Measurements from ENCODE around the gene THAP10.
"Not testable (repeated sequence)": the region's sequence is repeated elsewhere in the genome, so short reads cannot be mapped to it uniquely, and the experiment has no call there.

The THAP10 gene

GRCh38 chr15:70869346-70869745 is 22.9 kb downstream of the THAP10 start:
- Histone ChIP-seq H3K9ac (no peak overlapping the region), H3K27me3 (no peaks in the 10 kb centered on the region), H3K36me3 (no peaks in the 10 kb centered on the region), H3K4me1 (peaks cover 0 to 7% (median 0%) of the 10 kb centered on the region in 10 experiments; a peak in 2 of 20 replicates), H3K4me3 (no peak overlapping the region), H3K27ac (no peak overlapping the region), H3K4me2 (no peak overlapping the region), H3K9me3 (replicated peaks in 1 of 11) (peaks cover 9 to 23% (median 15%) of the 10 kb centered on the region in 11 experiments; a peak in 19 of 22 replicates), H4K20me1 (no peaks in the 10 kb centered on the region)
- no peak for TF ChIP-seq Cebpa-rat (IDR thresholded peaks at IDR 0.05)

DNA sequence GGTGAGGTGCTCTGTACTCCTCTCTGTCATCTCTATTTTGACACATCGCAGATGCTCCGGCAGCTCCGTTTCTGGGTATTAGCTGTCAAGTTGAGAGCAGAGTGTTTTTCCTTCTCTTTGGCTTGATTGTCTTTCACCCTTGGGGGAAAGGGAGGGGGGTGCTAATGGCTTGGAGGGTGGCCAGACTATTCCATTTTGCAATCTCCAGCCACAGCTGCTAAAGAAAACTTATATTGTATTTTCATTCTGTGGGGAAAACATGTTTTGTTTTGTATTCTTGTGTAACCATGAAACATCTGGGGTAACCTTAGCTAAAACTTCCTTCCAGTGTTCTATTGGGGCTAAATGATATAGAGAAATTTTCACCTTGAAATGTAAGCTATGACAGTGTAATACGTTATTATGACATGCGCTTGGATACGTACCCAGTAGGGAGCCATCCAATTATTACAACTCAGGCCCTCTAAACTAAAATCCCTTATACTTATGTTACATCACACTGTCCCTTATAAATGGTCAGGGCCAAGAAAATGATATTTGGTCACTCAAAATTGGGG is 24.2 kb downstream of the THAP10 start:
- H3K27ac ChIP-seq, result no peak overlapping the region
- TF ChIP-seq Cebpa-rat (IDR thresholded peaks at IDR 0.05), result no peak

GRCh38 chr15:70866982-70867641 is 25.1 kb downstream of the THAP10 start:
- no peak overlapping the region for H3K4me2 ChIP-seq
- no peaks in the 10 kb centered on the region for H4K20me1 ChIP-seq
- H3K36me3 ChIP-seq, result no peaks in the 10 kb centered on the region
- no peak overlapping the region for H3K4me3 ChIP-seq
- no peak overlapping the region for H3K9ac ChIP-seq
- H3K9me3 ChIP-seq (replicated peaks in 1 of 11), result peaks cover 5 to 10% (median 7%) of the 10 kb centered on the region in 11 experiments; a peak in 17 of 22 replicates
- no peaks in the 10 kb centered on the region for H3K27me3 ChIP-seq
- H3K4me1 ChIP-seq, result peaks cover 0 to 7% (median 0%) of the 10 kb centered on the region in 10 experiments; a peak in 2 of 20 replicates
- TF ChIP-seq Cebpa-rat (IDR thresholded peaks at IDR 0.05), result no peak
- no peak overlapping the region for H3K27ac ChIP-seq

More for the DNA sequence above, 24.2 kb downstream of the THAP10 start:
- H3K4me1 ChIP-seq, result peaks cover 0 to 7% (median 0%) of the 10 kb centered on the region in 10 experiments; a peak in 2 of 20 replicates
- H3K36me3 ChIP-seq, result no peaks in the 10 kb centered on the region
- peaks cover 5 to 17% (median 11%) of the 10 kb centered on the region in 11 experiments; a peak in 19 of 22 replicates for H3K9me3 ChIP-seq (replicated peaks in 1 of 11)
- H4K20me1 ChIP-seq, result no peaks in the 10 kb centered on the region
- H3K4me2 ChIP-seq, result no peak overlapping the region
- H3K4me3 ChIP-seq, result no peak overlapping the region
- no peaks in the 10 kb centered on the region for H3K27me3 ChIP-seq
- no peak overlapping the region for H3K9ac ChIP-seq

DNA sequence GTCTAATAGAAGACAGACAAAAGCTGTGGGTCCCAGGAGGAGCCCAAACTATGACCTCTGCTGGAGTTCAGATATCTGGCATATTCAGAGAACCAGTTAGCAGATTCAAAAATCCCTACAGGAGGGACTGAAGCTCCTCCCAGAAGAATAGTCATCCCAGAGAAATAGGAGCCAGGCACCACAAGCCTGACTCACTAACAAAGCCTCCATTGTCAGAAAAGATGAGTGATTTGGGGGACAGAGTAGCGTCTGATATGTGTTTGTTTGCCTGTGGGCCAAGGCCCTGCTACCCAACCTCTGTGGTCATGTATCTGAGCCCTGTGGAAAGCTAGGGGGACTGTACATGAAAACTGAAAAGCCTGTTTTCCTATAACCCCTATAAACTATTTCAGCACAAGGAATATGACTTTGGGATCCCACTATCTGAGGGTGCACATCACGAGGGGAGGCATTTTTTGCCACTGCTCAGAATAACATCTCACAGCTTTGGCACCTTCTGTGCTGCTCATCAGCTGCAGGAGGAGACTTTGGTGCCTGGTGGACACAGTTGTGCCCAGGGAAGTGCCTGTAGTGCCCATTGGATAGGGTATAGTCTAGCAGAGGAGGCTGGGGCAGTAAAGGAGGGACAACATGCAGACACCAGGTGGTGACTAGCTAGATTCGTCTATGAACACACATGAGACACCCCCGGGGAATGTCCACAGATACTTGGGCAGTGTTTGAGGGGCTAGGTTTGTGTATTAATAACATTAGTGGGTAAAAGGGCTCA is 28.6 kb downstream of the THAP10 start:
- Histone ChIP-seq H3K27ac (no peak overlapping the region), H3K36me3 (no peaks in the 10 kb centered on the region), H3K9me3 (replicated peaks in 1 of 11) (no peaks in the 10 kb centered on the region), H3K4me2 (no peak overlapping the region), H3K9ac (no peak overlapping the region), H3K27me3 (no peaks in the 10 kb centered on the region), H3K4me1 (no peaks in the 10 kb centered on the region), H4K20me1 (no peaks in the 10 kb centered on the region), H3K4me3 (no peak overlapping the region)
- TF ChIP-seq Cebpa-rat (IDR thresholded peaks at IDR 0.05), result no peak

GRCh38 chr15:70859998-70860397 is 32.2 kb downstream of the THAP10 start:
- Histone ChIP-seq H3K27ac (no peak overlapping the region), H3K4me1 (peaks cover 0 to 22% (median 16%) of the 10 kb centered on the region in 10 experiments; a peak in 14 of 20 replicates), H3K9me3 (replicated peaks in 1 of 11) (no peaks in the 10 kb centered on the region), H3K9ac (no peak overlapping the region), H3K4me3 (no peak overlapping the region), H3K36me3 (no peaks in the 10 kb centered on the region), H3K4me2 (no peak overlapping the region), H3K27me3 (0 out of 22 replicates have a peak, but pooled peaks cover 0 to 6% (median 0%) of the 10 kb centered on the region in 11 experiments), H4K20me1 (no peaks in the 10 kb centered on the region)
- TF ChIP-seq Cebpa-rat (IDR thresholded peaks at IDR 0.05), result no peak

DNA sequence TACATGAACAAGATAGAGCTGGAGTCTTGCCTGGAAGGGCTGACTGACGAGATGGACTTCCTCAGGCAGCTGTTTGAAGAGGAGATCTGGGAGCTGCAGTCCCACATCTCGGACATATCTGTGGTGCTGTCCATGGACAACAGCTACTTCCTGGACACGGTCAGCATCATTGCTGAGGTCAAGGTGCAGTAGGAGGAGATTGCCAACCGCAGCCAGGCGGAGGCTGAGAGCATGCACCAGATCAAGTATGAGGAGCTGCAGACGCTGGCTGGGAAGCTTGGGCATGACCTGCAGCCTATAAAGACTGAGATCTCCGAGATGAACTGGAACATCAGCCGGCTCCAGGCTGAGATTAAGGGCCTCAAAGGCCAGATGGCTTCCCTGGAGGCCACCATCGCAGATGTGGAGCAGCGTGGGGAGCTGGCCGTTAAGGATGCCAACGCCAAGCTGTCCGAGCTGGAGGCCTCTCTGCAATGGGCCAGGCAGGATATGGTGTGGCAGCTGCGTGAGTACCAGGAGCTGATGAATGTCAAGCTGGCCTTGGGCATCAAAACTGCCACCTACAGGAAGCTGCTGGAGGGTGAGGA is 32.8 kb downstream of the THAP10 start:
- Histone ChIP-seq H3K4me3 (no peak overlapping the region), H3K4me2 (no peak overlapping the region), H3K27me3 (peaks cover 0 to 8% (median 0%) of the 10 kb centered on the region in 11 experiments; a peak in 3 of 22 replicates), H3K27ac (no peak overlapping the region), H3K36me3 (no peaks in the 10 kb centered on the region), H3K9ac (no peak overlapping the region), H3K9me3 (replicated peaks in 1 of 11) (no peaks in the 10 kb centered on the region), H3K4me1 (peaks cover 0 to 28% (median 20%) of the 10 kb centered on the region in 10 experiments; a peak in 14 of 20 replicates), H4K20me1 (no peaks in the 10 kb centered on the region)
- no peak for TF ChIP-seq Cebpa-rat (IDR thresholded peaks at IDR 0.05)

DNA sequence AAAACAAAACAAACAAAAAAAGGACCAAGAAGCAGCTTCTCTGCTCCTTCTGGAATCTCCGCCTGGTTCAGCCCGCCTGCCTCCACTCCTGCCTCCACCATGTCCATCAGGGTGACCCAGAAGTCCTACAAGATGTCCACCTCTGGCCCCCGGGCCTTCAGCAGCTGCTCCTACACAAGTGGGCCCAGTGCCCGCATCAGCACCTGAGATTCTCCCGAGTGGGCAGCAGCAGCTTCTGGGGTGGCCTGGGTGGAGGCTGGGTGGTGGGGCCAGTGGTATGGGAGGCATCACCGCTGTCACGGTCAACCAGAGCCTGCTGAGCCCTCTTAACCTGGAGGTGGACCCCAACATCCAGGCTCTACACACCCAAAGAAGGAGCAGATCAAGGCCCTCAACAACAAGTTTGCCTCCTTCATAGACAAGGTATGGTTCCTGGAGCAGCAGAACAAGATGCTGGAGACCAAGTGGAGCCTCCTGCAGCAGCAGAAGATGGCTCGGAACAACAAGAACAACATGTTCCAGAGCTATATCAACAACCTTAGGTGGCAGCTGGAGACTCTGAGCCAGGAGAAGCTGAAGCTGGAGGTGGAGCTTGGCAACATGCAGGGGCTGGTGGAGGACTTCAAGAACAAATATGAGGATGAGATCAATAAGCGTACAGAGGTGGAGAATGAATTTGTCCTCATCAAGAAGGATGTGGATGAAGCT is 33.5 kb downstream of the THAP10 start:
- not testable (repeated sequence) for H3K27ac ChIP-seq; H3K36me3 ChIP-seq; H3K4me3 ChIP-seq; H4K20me1 ChIP-seq; H3K9ac ChIP-seq; H3K4me2 ChIP-seq; H3K9me3 ChIP-seq (replicated peaks in 1 of 11)
- H3K4me1 ChIP-seq, result peaks cover 0 to 29% (median 22%) of the 10 kb centered on the region in 10 experiments; a peak in 14 of 20 replicates
- peaks cover 0 to 13% (median 0%) of the 10 kb centered on the region in 11 experiments; a peak in 4 of 22 replicates for H3K27me3 ChIP-seq

DNA sequence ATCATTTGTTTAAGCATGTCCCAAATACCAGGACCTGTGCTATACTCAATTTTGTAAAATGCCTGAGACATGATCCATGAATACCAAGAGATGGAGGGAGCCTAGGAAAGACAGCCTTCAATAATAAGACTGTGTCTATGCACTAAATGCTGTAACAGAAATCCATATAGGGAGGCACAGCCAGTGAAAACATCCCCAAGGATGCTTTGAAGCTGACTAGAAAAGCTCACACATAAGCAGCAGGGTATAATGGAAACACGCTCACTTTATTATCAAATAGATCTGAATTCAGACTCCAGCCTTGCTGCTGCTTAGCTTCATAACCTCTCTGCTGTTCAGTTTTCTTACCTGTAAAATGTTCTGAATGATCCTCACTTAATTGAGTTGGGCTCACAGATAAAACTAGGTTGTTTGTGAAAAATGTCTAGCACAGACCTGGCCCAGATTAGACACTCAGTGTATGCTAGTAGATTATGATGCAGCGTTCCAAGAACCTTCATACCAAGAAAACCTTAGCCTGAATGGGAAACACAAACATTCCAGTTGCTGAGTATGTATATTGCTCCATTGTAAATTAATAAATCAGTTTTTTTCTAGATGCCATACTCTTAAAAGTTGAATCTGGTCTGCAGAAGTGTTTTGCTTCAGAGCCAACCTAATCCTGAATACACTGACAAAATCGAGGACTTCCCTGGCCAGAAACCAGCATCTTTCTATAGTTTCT is 34.5 kb downstream of the THAP10 start:
- Histone ChIP-seq H4K20me1 (0 out of 22 replicates have a peak, but pooled peaks cover 0 to under 1% (median 0%) of the 10 kb centered on the region in 11 experiments), H3K9ac (no peak overlapping the region), H3K4me1 (peaks cover 0 to 38% (median 30%) of the 10 kb centered on the region in 10 experiments; a peak in 18 of 20 replicates), H3K4me3 (no peak overlapping the region), H3K27ac (no peak overlapping the region), H3K9me3 (replicated peaks in 1 of 11) (no peaks in the 10 kb centered on the region), H3K4me2 (no peak overlapping the region), H3K36me3 (no peaks in the 10 kb centered on the region), H3K27me3 (peaks cover 0 to 23% (median 0%) of the 10 kb centered on the region in 11 experiments; a peak in 7 of 22 replicates)
- TF ChIP-seq Cebpa-rat (IDR thresholded peaks at IDR 0.05), result no peak
